HG03565 (cell line): ENCODE results near the gene TMEM198.

Experiments used
- ATAC-seq: cut with Tn5 transposase; IDR thresholded peaks from one replicate; pipeline ENCODE4 v1.9.1; 2021; ENCODE audit warnings: mild to moderate bottlenecking, moderate library complexity; ENCODE audit not compliant: unreplicated experiment

Gene TMEM198

DNA sequence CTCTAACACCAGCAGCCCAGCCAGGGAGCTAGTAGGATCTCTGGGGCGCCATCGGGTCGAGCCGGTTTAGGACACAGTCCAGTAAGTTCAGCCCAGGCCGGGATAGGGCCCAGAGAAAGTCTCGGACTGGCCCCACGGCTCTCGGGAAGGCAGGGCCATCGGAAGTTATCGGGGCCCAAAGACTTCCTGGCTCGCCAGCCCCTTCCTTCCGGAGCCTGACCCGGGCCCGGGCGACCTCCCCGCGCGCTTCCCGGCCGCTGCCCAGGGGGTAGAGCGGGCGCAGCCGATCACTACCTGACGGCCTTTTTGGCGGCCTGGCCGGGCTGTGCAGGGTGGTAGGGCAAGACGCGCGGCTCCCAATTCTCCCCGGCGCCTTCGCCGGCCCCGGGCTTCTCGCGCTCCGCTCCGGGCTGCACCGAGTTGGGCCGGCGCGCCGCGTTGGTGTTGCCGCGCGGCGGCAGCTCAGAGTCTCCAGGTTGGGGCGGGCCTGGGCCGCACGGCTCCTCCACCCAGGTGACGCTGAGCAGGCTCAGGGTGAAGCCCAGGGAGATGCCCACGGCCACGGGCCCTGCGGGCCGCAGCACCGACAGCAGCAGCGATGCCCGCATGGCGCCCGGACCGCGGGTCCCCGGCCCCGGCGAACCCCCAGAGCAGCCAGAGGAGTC is 765 bp upstream of the TMEM198 start:
- peak; percentile 21 for ATAC-seq

GRCh38 chr2:219544567-219544966 is 739 bp downstream of the TMEM198 start:
- no peak for ATAC-seq

GRCh38 chr2:219545295-219545942 is 1.6 kb downstream of the TMEM198 start:
- ATAC-seq: no peak

DNA sequence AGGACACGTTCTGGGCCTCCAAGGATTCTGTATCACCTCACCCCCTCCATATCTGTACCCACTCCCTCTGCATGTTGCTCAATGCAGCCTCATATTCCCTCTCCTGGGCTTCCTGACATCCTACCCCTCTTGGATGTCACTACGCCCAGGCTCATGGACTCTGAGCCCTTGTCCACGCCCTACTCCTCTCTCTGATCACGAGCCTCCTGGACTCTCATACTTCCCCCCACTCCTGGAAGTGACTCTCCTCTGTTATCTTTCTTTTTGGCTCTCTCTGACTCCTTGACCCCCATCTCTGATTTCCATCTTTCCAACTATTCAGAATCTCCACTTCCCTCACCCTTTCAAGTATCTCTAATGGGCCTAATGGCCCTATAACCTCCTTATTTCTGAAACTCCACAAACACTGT is 2.1 kb downstream of the TMEM198 start:
- no peak for ATAC-seq

- ATAC-seq: no peak
Observed at GRCh38 chr2:219547621-219548020, 3.8 kb downstream of the TMEM198 start.

DNA sequence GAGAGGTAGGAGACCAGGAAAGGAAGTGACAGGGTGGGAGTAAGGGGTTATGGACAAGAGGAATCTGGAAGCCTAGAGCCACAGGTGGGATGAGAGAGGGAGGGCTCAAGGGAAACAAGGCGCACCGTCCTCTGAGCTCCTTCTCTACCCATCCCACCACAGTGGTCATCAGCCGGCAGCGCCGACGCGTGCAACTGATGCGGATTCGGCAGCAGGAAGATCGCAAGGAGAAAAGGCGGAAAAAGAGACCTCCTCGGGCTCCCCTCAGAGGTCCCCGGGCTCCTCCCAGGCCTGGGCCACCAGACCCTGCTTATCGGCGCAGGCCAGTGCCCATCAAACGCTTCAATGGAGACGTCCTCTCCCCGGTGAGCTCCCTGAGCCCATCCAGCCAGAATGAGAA is 5.2 kb downstream of the TMEM198 start:
- ATAC-seq: no peak

DNA sequence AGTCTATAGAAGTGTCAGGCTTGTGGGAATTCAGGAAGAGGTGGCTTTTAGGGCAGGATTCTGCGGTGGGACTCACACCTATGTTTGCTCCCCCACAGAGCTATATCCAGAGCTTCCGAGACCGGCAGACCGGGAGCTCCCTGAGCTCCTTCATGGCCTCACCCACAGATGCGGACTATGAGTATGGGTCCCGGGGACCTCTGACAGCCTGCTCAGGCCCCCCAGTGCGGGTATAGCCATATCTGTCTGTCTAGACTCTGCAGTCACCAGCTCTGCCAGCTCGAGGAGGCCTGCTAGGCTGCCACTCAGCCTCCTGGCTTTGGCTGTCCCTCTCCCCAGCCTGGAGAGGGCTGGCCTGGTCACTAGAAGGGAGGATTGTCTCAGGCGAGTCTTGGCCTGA is 5.8 kb downstream of the TMEM198 start:
- ATAC-seq: no peak

GRCh38 chr2:219551441-219552381 is 7.9 kb downstream of the TMEM198 start:
- ATAC-seq: peak; percentile 18

DNA sequence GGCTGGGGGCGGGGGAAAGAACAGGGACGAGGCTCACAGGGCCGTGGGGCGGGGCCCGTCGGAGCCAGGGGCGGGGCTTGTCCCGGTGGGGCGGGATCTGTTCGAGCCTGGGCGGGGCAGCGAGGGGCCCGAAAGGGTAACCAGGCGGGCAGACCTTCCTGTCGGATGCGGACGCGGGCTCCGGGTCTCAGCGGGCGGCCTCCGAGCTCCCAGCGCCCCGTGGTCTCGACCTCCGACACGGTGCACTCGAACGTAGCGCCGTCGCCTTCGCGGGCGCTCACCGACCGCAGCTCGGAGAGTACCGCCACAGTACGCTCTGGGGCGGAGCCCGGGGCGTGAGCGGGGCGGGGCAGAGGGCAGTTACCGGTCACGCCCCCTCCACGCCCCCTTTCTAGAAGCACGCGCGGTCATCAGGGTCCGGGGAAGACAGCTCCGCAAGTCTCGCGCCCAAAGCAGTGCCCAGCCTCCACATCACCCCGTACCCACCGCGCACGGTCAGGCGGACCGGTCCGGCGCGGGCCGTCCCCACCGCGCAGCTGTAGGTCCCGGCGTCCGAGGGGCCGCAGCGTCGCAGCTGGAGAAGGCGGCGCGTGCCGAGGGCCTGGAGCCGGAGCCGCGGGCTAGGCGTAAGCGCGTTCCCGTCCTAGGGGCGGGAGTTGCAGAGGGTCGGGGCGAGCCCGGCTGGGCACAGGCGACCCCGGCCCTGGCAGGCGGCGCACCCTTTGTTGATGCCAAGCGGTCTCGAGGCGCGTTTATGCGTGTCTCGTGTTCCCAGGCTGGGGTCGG is 8.7 kb downstream of the TMEM198 start:
- peak; percentile 84 for ATAC-seq

DNA sequence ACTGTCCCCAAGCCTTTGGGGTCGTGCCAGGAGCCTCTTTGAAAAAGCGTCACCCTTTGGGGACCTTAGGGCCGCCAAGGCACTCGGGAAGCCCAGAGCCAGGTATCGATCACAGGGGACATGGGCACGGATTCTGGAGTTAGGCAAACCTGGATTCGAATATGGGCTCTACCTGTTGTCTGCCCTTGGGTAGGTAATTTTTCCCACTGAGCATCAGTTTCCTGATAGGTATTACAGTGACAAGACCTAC is 9.3 kb downstream of the TMEM198 start:
- ATAC-seq: no peak

DNA sequence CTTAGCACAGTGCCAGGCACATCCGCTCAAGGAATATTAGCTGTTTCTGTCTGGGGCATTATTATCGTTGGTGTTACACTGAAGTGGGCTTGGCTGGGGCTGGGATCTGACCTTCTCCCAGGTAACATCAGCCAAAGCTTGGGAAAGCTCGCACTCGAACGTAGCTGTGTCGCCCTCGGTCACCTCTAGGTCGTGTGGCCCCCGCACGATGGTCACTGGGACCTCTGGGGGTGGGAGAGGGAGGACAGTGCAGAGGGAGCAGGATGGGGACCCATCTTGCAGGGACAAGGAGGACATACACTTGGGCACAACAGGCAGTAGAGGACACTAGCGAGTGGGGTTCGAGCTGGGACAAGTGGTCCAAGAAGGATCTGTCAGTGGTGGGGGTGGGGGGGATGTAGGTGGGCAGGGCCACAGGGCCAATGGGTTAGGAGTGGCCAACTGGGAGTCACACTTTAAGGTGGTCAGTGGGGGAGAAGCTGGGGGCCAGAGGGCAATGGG is 9.7 kb downstream of the TMEM198 start:
- ATAC-seq: no peak

- no peak for ATAC-seq
Observed at GRCh38 chr2:219554350-219554749, 10.5 kb downstream of the TMEM198 start.

GRCh38 chr2:219555956-219556355 is 12.1 kb downstream of the TMEM198 start:
- ATAC-seq: no peak

GRCh38 chr2:219556413-219556812 is 12.6 kb downstream of the TMEM198 start:
- ATAC-seq: no peak

DNA sequence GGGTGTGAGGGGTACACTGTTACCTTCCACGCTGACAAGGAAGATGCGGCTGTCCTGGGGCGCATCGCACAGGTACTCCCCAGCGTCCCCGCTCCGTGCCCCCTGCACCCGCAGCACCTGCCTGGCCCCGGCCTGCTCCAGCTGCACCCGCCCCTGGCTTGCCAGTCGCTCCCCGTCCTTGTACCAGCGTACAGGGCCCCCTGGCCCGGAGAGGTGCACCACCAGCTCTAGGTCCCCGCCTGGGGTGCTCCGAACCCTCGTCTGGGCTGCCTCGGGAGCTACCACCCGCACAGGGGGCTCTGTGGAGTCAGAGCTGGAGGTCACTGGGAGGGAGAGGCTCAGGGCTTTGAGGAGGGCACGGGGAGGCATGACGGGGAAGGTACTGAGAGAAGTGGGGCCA is 13.5 kb downstream of the TMEM198 start:
- no peak for ATAC-seq

DNA sequence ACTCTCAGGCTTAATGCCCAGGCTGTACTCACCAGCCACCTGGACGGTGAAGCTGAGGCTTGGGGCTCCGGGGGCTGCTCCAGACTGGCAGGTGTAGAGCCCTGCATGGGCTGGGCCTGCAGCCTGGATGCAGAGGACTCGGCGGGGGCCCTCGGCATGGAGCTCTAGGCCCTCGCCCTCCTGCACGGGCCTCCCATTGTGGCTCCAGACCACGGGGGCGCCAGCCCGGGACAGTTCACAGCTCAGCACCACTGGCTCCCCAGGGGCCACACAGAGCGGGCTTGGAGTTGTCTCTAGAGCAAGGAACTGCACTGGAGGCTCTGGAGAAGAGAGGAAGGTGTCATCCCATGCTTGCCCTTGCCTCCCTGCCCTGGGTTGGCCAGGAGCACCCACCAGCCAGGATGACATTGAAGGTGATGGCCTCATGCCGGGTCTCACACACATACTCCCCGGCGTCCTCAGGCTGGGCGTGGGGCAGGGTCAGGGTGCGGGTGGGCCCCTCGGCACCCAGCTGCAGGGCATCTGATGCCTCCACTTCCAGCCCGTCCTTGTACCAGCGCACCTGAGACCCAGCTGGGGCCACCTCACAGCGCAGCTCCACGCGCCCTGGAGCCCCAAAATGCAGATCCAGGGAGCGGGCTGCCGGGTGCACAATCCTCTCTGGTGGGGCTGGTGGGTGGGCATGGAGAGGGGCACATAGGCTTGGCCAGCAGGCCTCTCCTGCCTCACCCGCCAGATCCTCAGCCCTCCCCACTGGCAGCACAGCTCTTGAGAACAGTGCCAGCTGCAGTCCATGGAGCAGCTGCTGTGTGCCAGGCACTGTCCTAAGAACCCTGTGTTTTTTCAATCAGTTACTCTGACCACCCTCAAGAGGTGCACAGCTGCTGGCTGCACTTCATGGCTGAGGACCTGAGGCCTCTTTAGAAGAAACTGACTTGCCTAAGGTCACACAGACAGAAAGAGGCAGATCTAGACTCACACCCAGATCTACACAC is 14.3 kb downstream of the TMEM198 start:
- ATAC-seq: no peak

GRCh38 chr2:219559156-219559915 is 15.5 kb downstream of the TMEM198 start:
- ATAC-seq: no peak

- ATAC-seq: no peak
Observed at GRCh38 chr2:219560037-219560892, 16.4 kb downstream of the TMEM198 start.
